SK-N-SH (cell line): ENCODE results near the gene EP400. TPM values are rescaled to one million over a fixed set of nuclear protein-coding genes. Genes with fewer than 3 reads are reported as not detected.

Source experiments
- CTCF ChIA-PET: fragments of 300-600, 350-600 bp; formaldehyde crosslinking; extraction: SDS; loops from one replicate; lab custom pipeline; 2021; lab: Yijun Ruan, JAX
- POLR2A ChIA-PET: fragments of 350-600 bp; sonication (Branson Sonifier 250); formaldehyde crosslinking; extraction: SDS; loops from one replicate; lab custom pipeline; 2020; ENCODE audit warnings: antibody characterized with exemption, inconsistent platforms; lab: Yijun Ruan, JAX
- DNase-seq: peaks from one replicate; pipeline ENCODE4 v3.0.0; 2012
- H2AFZ ChIP-seq: fragments of 200-600 bp; sonication (generic); 2 replicates; pipeline ENCODE4 v1.8.1; 2016; ENCODE audit warnings: antibody characterized with exemption, mild to moderate bottlenecking, low read depth
- H3F3A ChIP-seq: fragments of 200-600 bp; sonication (generic); replicated peaks from 2 replicates; pipeline ENCODE3; 2016; ENCODE audit warnings: antibody characterized with exemption, mild to moderate bottlenecking; ENCODE audit not compliant: insufficient read depth
- H3K27ac ChIP-seq, 2 experiments: fragments of 200-500 bp in 1 of 2; fragments of 200-600 bp in 1 of 2; sonication (Bioruptor generic) in 1 of 2; sonication (generic), shearing (Covaris generic) in 1 of 2; 2 replicates each; pipeline versions ENCODE4 v1.5.1 to v1.6.1; 2014 to 2016; ENCODE audit warnings: low read depth in 2 of 2, inconsistent platforms in 1 of 2, low read length in 1 of 2, mild to moderate bottlenecking in 1 of 2, mixed read lengths in 1 of 2
- H3K27me3 ChIP-seq: fragments of 200-600 bp; sonication (generic), shearing (Covaris generic); 2 replicates; pipeline ENCODE4 v1.6.1; 2016; ENCODE audit warnings: mixed run types; ENCODE audit not compliant: insufficient read depth
- H3K36me3 ChIP-seq, 2 experiments: fragments of 200-500 bp in 1 of 2; fragments of 200-600 bp in 1 of 2; sonication (Bioruptor generic) in 1 of 2; sonication (generic) in 1 of 2; replicated peaks in 1 of 2; 2 replicates each; pipeline versions ENCODE3 to v1.5.1; 2014 to 2016; ENCODE audit warnings: low read length in 1 of 2, mild to moderate bottlenecking in 1 of 2; ENCODE audit not compliant: insufficient read depth in 2 of 2, control insufficient read depth in 1 of 2
- H3K4me1 ChIP-seq, 2 experiments: fragments of 200-500 bp in 1 of 2; fragments of 200-600 bp in 1 of 2; sonication (Bioruptor generic) in 1 of 2; sonication (generic), shearing (Covaris generic) in 1 of 2; 2 replicates each; pipeline versions ENCODE4 v1.5.1 to v1.6.1; 2014 to 2016; ENCODE audit warnings: low read depth in 1 of 2, low read length in 1 of 2, mixed run types in 1 of 2; ENCODE audit not compliant: insufficient read depth in 2 of 2, control insufficient read depth in 1 of 2
- H3K4me2 ChIP-seq: fragments of 200-600 bp; sonication (generic), shearing (Covaris generic); 2 replicates; pipeline ENCODE4 v1.6.1; 2017; ENCODE audit warnings: mixed run types
- H3K4me3 ChIP-seq, 2 experiments: fragments of 200-500 bp in 1 of 2; fragments of 200-600 bp in 1 of 2; sonication (Bioruptor generic) in 1 of 2; sonication (generic), shearing (Covaris generic) in 1 of 2; 2 replicates each; pipeline versions ENCODE4 v1.5.1 to v1.8.1; 2014 to 2016; ENCODE audit warnings: low read depth in 2 of 2, inconsistent platforms in 1 of 2, low read length in 1 of 2, mild to moderate bottlenecking in 1 of 2, mixed read lengths in 1 of 2, moderate library complexity in 1 of 2
- H3K79me2 ChIP-seq: fragments of 200-600 bp; sonication (generic); 2 replicates; pipeline ENCODE4 v1.8.1; 2017; ENCODE audit warnings: mild to moderate bottlenecking; ENCODE audit not compliant: insufficient read depth
- H3K9ac ChIP-seq: fragments of 200-600 bp; sonication (generic); 2 replicates; pipeline ENCODE4 v1.6.1; 2017; ENCODE audit warnings: mixed run types
- H3K9me2 ChIP-seq: fragments of 200-600 bp; sonication (generic); 2 replicates; pipeline ENCODE4 v1.6.1; 2017; ENCODE audit warnings: mixed run types
- H3K9me3 ChIP-seq: fragments of 200-600 bp; sonication (generic); 2 replicates; pipeline ENCODE4 v1.6.1; 2017; ENCODE audit warnings: mixed run types, mild to moderate bottlenecking, moderate library complexity
- H4K20me1 ChIP-seq: fragments of 200-600 bp; sonication (generic); 2 replicates; pipeline ENCODE4 v1.6.1; 2017; ENCODE audit warnings: mild to moderate bottlenecking, mixed run types; ENCODE audit not compliant: insufficient read depth
- CTCF ChIP-seq: fragments of 200-600 bp; sonication (generic); IDR thresholded peaks from 2 replicates; pipeline ENCODE4 v1.6.1; 2017; ENCODE audit warnings: antibody characterized with exemption, mild to moderate bottlenecking, moderate library complexity
- FOXJ3 ChIP-seq: sonication (generic); formaldehyde crosslinking; IDR thresholded peaks from 2 replicates; pipeline ENCODE4 v1.5.1; 2020; ENCODE audit warnings: mild to moderate bottlenecking, missing genetic modification reagents
- JUND ChIP-seq: IDR thresholded peaks from 2 replicates; pipeline ENCODE4 v1.4.0; 2012
- NRF1 ChIP-seq: IDR thresholded peaks from 2 replicates; pipeline ENCODE4 v1.6.1; 2012; ENCODE audit warnings: low read depth, mild to moderate bottlenecking, low read length
- PBX3 ChIP-seq: IDR thresholded peaks from 2 replicates; pipeline ENCODE4; 2012
- RAD21 ChIP-seq: IDR thresholded peaks from 2 replicates; pipeline ENCODE4 v1.6.1; 2012; ENCODE audit warnings: mild to moderate bottlenecking, low read length
- REST ChIP-seq: IDR thresholded peaks from 2 replicates; pipeline ENCODE4 v1.6.1; 2012; ENCODE audit warnings: mild to moderate bottlenecking, low read depth, low read length, moderate library complexity
- SIN3A ChIP-seq: IDR thresholded peaks from 2 replicates; pipeline ENCODE4 v1.6.1; 2012; ENCODE audit warnings: low read depth, mild to moderate bottlenecking, low read length, moderate library complexity, borderline replicate concordance
- SMC3 ChIP-seq: IDR thresholded peaks from 2 replicates; pipeline ENCODE4 v1.6.1; 2012; ENCODE audit warnings: low read depth, low read length, improper control_type of control experiment
- TAF1 ChIP-seq: IDR thresholded peaks from 2 replicates; pipeline ENCODE4 v1.6.1; 2012; ENCODE audit warnings: low read depth, mild to moderate bottlenecking, low read length, moderate library complexity, borderline replicate concordance
- TEAD4 ChIP-seq: IDR thresholded peaks from 2 replicates; pipeline ENCODE4 v1.4.0; 2012; ENCODE audit warnings: mild to moderate bottlenecking, borderline replicate concordance; ENCODE audit not compliant: insufficient read depth
- WGBS: methylation state at CpG from one replicate; pipeline ENCODE4 v1.1.6; 2017; ENCODE audit warnings: low lambda C conversion rate; 5-methylcytosine and 5-hydroxymethylcytosine counted together
- polyA plus RNA-seq, 3 experiments: library from polyadenylated mRNA; depleted of rRNA; stranded (reverse); fragments of >200 nt; gene quantifications; 2 replicates each; pipeline ENCODE4 v1.2.3, GENCODE V29; 2012

Gene EP400
- polyA plus RNA-seq, 1 of the 3 experiments (the other 2 are of a cell fraction) = 7.0 TPM

- no peak overlapping the region for H2AFZ ChIP-seq
- ChIA-PET POLR2A (no interaction called here), CTCF (interaction anchor here (0.9 to 1.3 kb wide), 4 partner anchors 8 to 71 kb away, joined by 3 to 4 read pairs (median 3); no protein-coding TSS in a partner anchor)
- H3K4me1 ChIP-seq = peaks cover 0 to 22% of the 10 kb centered on the region in 2 experiments; a peak in 1 of 4 replicates
- no peaks in the 10 kb centered on the region for H3K9me3 ChIP-seq
- no peaks in the 10 kb centered on the region for H3K27me3 ChIP-seq
- TF ChIP-seq TEAD4 (no peak), REST (no peak), RAD21 (no peak), NRF1 (no peak), TAF1 (no peak), CTCF (no peak), JUND (no peak), PBX3 (no peak), FOXJ3 (no peak), SMC3 (no peak), SIN3A (no peak)
- no peak overlapping the region for H3K27ac ChIP-seq
- H3K36me3 ChIP-seq = peaks cover 6 to 7% of the 10 kb centered on the region in 2 experiments
- H3K9me2 ChIP-seq = no peaks in the 10 kb centered on the region
- peaks cover 27% of the 10 kb centered on the region for H3K79me2 ChIP-seq
- H3K4me2 ChIP-seq = no peak overlapping the region
- WGBS = no CpG with 5 or more reads among the region's 5 CpGs
- H3K9ac ChIP-seq = no peak overlapping the region
- peaks cover 58% of the 10 kb centered on the region for H4K20me1 ChIP-seq
- no peak for DNase-seq
- H3K4me3 ChIP-seq = no peak overlapping the region
- H3F3A ChIP-seq = no peaks in the 10 kb centered on the region
These were observed 45.4 kb upstream of the EP400 start for GRCh38 chr12:131904346-131904745.
